Keratinocyte (primary cell): ENCODE measurements around the gene RPL41.

Experiments used
- EZH2 ChIP-seq: IDR thresholded peaks from one replicate; pipeline ENCODE4 v1.6.1; 2012; ENCODE audit warnings: inconsistent platforms, mild to moderate bottlenecking, low read length, moderate library complexity
- TF ChIP-seq, protein P1 (sequence below), 3 experiments: IDR thresholded peaks in 1 of 3; conservative IDR thresholded peaks in 1 of 3; optimal IDR thresholded peaks in 1 of 3; 2 replicates in 2 of 3; 3 replicates in 1 of 3; pipeline versions ENCODE3 to v1.5.1; 2011; ENCODE audit warnings: low read length in 3 of 3, mild to moderate bottlenecking in 3 of 3, moderate library complexity in 2 of 3, control low read depth in 1 of 3, inconsistent platforms in 1 of 3; ENCODE audit not compliant: insufficient read depth in 2 of 3; ENCODE audit errors: extremely low read depth in 1 of 3

DNA sequence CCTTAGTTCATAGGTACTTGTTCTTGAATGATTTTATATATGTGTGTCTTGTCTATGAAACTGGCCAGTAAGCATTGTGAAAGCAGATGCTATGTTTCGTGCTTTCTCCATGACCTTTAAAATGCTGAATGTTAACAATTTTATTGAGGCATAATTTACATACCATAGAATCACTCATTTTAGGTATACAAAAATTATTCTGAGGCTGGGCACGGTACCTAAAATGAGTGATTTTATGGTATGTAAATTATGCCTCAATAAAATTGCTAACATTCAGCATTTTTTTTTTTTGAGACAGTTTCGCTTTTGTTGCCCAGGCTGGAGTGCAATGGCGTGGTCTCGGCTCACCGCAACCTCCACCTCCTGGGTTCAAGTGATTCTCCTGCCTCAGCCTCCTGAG, 18.5 kb downstream of the RPL41 start:
- TF ChIP-seq, protein P1, sequence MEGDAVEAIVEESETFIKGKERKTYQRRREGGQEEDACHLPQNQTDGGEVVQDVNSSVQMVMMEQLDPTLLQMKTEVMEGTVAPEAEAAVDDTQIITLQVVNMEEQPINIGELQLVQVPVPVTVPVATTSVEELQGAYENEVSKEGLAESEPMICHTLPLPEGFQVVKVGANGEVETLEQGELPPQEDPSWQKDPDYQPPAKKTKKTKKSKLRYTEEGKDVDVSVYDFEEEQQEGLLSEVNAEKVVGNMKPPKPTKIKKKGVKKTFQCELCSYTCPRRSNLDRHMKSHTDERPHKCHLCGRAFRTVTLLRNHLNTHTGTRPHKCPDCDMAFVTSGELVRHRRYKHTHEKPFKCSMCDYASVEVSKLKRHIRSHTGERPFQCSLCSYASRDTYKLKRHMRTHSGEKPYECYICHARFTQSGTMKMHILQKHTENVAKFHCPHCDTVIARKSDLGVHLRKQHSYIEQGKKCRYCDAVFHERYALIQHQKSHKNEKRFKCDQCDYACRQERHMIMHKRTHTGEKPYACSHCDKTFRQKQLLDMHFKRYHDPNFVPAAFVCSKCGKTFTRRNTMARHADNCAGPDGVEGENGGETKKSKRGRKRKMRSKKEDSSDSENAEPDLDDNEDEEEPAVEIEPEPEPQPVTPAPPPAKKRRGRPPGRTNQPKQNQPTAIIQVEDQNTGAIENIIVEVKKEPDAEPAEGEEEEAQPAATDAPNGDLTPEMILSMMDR (optimal IDR thresholded peaks at IDR 0.05 in 1 of 3, IDR thresholded peaks at IDR 0.05 in 1 of 3, conservative IDR thresholded peaks at IDR 0.05 in 1 of 3; ENCODE audit: extremely low read depth in 1 of 3, insufficient read depth in 2 of 3, low read length in 3 of 3): no peak
- no peak for TF ChIP-seq EZH2
